Psoas muscle (tissue), 8 donors: Measurements from ENCODE around the gene RAB31. TPM values are rescaled to one million over a fixed set of nuclear protein-coding genes. Genes with fewer than 3 reads are reported as not detected.

Experiments used
- ATAC-seq, 4 donors: fragments of 200-7000 bp; cut with Tn5 transposase; one replicate each; pipeline ENCODE4 v1.9.1; 2020; ENCODE audit warnings: moderate library complexity in 3 of 4, mild to moderate bottlenecking in 2 of 4
- DNase-seq, 2 donors: peaks; one replicate each; pipeline ENCODE4 v3.0.0-alpha.2; 2020
- H3K27ac ChIP-seq: fragments of 200-600 bp; one replicate; pipeline ENCODE4 v1.8.0; 2022
- H3K27me3 ChIP-seq, 3 donors: fragments of 200-600 bp in 1 of 3; one replicate each; pipeline versions ENCODE4 v1.6.1 to v1.8.0; 2013 to 2022; ENCODE audit warnings: low read length in 2 of 3, mild to moderate bottlenecking in 2 of 3, moderate library complexity in 1 of 3; ENCODE audit not compliant: insufficient read depth in 3 of 3
- H3K36me3 ChIP-seq, 2 donors: fragments of 200-600 bp in 1 of 2; one replicate each; pipeline versions ENCODE4 v1.6.1 to v1.8.0; 2013 to 2022; ENCODE audit warnings: low read depth in 1 of 2, mild to moderate bottlenecking in 1 of 2, moderate library complexity in 1 of 2; ENCODE audit not compliant: insufficient read depth in 1 of 2
- H3K4me1 ChIP-seq: fragments of 200-600 bp; one replicate; pipeline ENCODE4 v1.8.0; 2022
- H3K4me3 ChIP-seq: fragments of 200-600 bp; one replicate; pipeline ENCODE4 v1.8.0; 2022; ENCODE audit warnings: mild to moderate bottlenecking
- H3K9me3 ChIP-seq: fragments of 200-600 bp; one replicate; pipeline ENCODE4 v1.8.0; 2022
- CTCF ChIP-seq: fragments of 200-600 bp; IDR thresholded peaks from one replicate; pipeline ENCODE4 v1.8.0; 2022; ENCODE audit warnings: antibody characterized with exemption
- WGBS, 3 donors: extraction: QIAGEN DNeasy Blood & Tissue Kit; methylation state at CpG; one replicate each; pipeline versions ENCODE4 v1.1.6 to v1.1.7; 2013; 5-methylcytosine and 5-hydroxymethylcytosine counted together
- intact Hi-C, 2 donors: fragments of 100-400 bp; cut with DNase I; formaldehyde crosslinking; loops; one replicate each; pipeline versions ENCODE4 v1.11.0 to v1.14.2; 2022
- polyA plus RNA-seq, 3 donors: library from polyadenylated mRNA; stranded (reverse); fragments of 200-250 nt; gene quantifications; one replicate each; pipeline ENCODE4 v1.2.3, GENCODE V29; 2013
- total RNA-seq, 4 donors: library from RNA; stranded (reverse); fragmentation: NEBNext Ultra II Directional in 2 of 4; extraction: Animal tissue kit (Norgen Biotek cat#: 25700) in 2 of 4; gene quantifications; one replicate each; pipeline versions ENCODE4 v1.2.1 to v1.2.4, GENCODE V29; 2021 to 2023
- donor health status: healthy with polysubstance abuse.
- donor health status: DM: no; HTN: no; CAD: no; lungs with moderate emphysema.
- donor health status: Bipolar disorder and iron deficiency.
- donor health status: healthy.
- donor health status: DM: yes; HTN: yes; CAD: no.
- donor health status: DM: no; HTN: no; CAD: no.
- donor health status: DM: no; HTN: no; CAD: no.
- donor health status: DM: yes; HTN: yes; CAD: no.

Gene RAB31
- total and polyA plus RNA-seq, 7 donors: 2.2 to 8.9 (median 5.3) TPM

GRCh38 chr18:9716780-9717563 is 8.9 kb downstream of the RAB31 start:
- ATAC-seq (no peak), DNase-seq (no peak)
- 86 to 92% (median 91%) methylated on average over 8 of the region's 8 CpGs for WGBS, 3 donors
- TF ChIP-seq CTCF: no peak
- intact Hi-C loops: no loop called here
- H3K4me3 ChIP-seq: no peak overlapping the region
- H3K9me3 ChIP-seq: no peaks in the 10 kb centered on the region
- H3K27ac ChIP-seq: no peak overlapping the region
- peaks cover 0 to 16% (median 0%) of the 10 kb centered on the region in 3 donors for H3K27me3 ChIP-seq
- no peaks in the 10 kb centered on the region for H3K4me1 ChIP-seq
- no peaks in the 10 kb centered on the region for H3K36me3 ChIP-seq

GRCh38 chr18:9719421-9719981 is 11.4 kb downstream of the RAB31 start:
- intact Hi-C loops: no loop called here
- no peak overlapping the region for H3K4me3 ChIP-seq

GRCh38 chr18:9720327-9720726 is 12.2 kb downstream of the RAB31 start:
- Histone ChIP-seq H3K36me3 (no peaks in the 10 kb centered on the region), H3K27me3 (no peaks in the 10 kb centered on the region), H3K27ac (no peak overlapping the region), H3K9me3 (no peaks in the 10 kb centered on the region), H3K4me3 (no peak overlapping the region), H3K4me1 (no peaks in the 10 kb centered on the region)
- no peak for DNase-seq
- TF ChIP-seq CTCF: no peak
- ATAC-seq: no peak
- intact Hi-C loops: no loop called here
- whole genome bisulfite sequencing, 3 donors: 87 to 95% (median 91%) methylated on average over 8 of the region's 8 CpGs

More at GRCh38 chr18:9719421-9719981, 11.4 kb downstream of the RAB31 start:
- H3K4me1 ChIP-seq: no peaks in the 10 kb centered on the region
- WGBS, 3 donors: 32 to 47% (median 36%) methylated on average over 12 of the region's 12 CpGs
- no peaks in the 10 kb centered on the region for H3K27me3 ChIP-seq
- H3K9me3 ChIP-seq: no peaks in the 10 kb centered on the region
- TF ChIP-seq CTCF: no peak
- no peak for ATAC-seq
- no peak for DNase-seq
- H3K27ac ChIP-seq: no peak overlapping the region
- no peaks in the 10 kb centered on the region for H3K36me3 ChIP-seq

GRCh38 chr18:9721893-9722550 is 13.9 kb downstream of the RAB31 start:
- DNase-seq (no peak), ATAC-seq (no peak)
- Histone ChIP-seq H3K36me3 (no peaks in the 10 kb centered on the region), H3K27me3 (no peaks in the 10 kb centered on the region), H3K4me1 (peaks cover 4% of the 10 kb centered on the region), H3K4me3 (no peak overlapping the region), H3K27ac (no peak overlapping the region), H3K9me3 (no peaks in the 10 kb centered on the region)
- WGBS, 3 donors: 79 to 85% (median 81%) methylated on average over 9 of the region's 9 CpGs
- intact Hi-C loops: no loop called here
- no peak for TF ChIP-seq CTCF
